Activated CD4-positive, CD25-positive, alpha-beta regulatory T cell (primary cell): Measurements from ENCODE around the gene VSNL1.

Experiments used
- DNase-seq, 4 experiments: peaks; one replicate each; lab custom pipeline; 2025; lab: John Stamatoyannopoulos, UW

Gene VSNL1

GRCh38 chr2:17646081-17646554 is 105.6 kb downstream of the VSNL1 start:
- peak in 1 of 4 experiments; percentile 6 for DNase-seq

- DNase-seq = no peak
These were observed 106.6 kb downstream of the VSNL1 start for GRCh38 chr2:17646838-17647701.

- no peak for DNase-seq
These were observed 108.1 kb downstream of the VSNL1 start for GRCh38 chr2:17648581-17648980.

GRCh38 chr2:17649026-17649425 is 108.5 kb downstream of the VSNL1 start:
- no peak for DNase-seq

- DNase-seq = no peak
These were observed 112.3 kb downstream of the VSNL1 start for GRCh38 chr2:17652681-17653394.

- DNase-seq = no peak
These were observed 117.3 kb downstream of the VSNL1 start for GRCh38 chr2:17657759-17658158.

- no peak for DNase-seq
These were observed 117.9 kb downstream of the VSNL1 start for GRCh38 chr2:17658251-17658843.

- no peak for DNase-seq
These were observed 119.7 kb downstream of the VSNL1 start for GRCh38 chr2:17660219-17660618.

GRCh38 chr2:17661460-17661859 is 121.0 kb downstream of the VSNL1 start:
- DNase-seq = no peak

GRCh38 chr2:17662723-17663122 is 122.2 kb downstream of the VSNL1 start:
- no peak for DNase-seq

- no peak for DNase-seq
These were observed 124.0 kb downstream of the VSNL1 start for GRCh38 chr2:17664534-17664933.

GRCh38 chr2:17667898-17668297 is 127.4 kb downstream of the VSNL1 start:
- DNase-seq = no peak

GRCh38 chr2:17672583-17673317 is 132.3 kb downstream of the VSNL1 start:
- DNase-seq = no peak

GRCh38 chr2:17674817-17675216 is 134.3 kb downstream of the VSNL1 start:
- DNase-seq = no peak

GRCh38 chr2:17680119-17680518 is 139.6 kb downstream of the VSNL1 start:
- no peak for DNase-seq

- no peak for DNase-seq
These were observed 141.8 kb downstream of the VSNL1 start for GRCh38 chr2:17682098-17682857.

GRCh38 chr2:17683981-17684380 is 143.5 kb downstream of the VSNL1 start:
- DNase-seq = no peak

GRCh38 chr2:17688600-17688999 is 148.1 kb downstream of the VSNL1 start:
- DNase-seq = no peak

GRCh38 chr2:17689010-17689409 is 148.5 kb downstream of the VSNL1 start:
- no peak for DNase-seq

- no peak for DNase-seq
These were observed 150.3 kb downstream of the VSNL1 start for GRCh38 chr2:17690776-17691175.
